ENCODE results near the gene SRSF10.

Gene SRSF10

GRCh38 chr1:23953020-23953419 lies 27.1 kb downstream of the SRSF10 start:
- DNase-seq (ENCODE audit: low read depth), result no peak
- TF ChIP-seq CTCF (IDR thresholded peaks at IDR 0.05; ENCODE audit: low read length, missing control alignments), result no peak
- no peak overlapping the region for H3K4me3 ChIP-seq (replicated peaks; ENCODE audit: low read depth, low read length)

- no peak for TF ChIP-seq CTCF (IDR thresholded peaks at IDR 0.05; ENCODE audit: low read length, missing control alignments)
- H3K4me3 ChIP-seq (replicated peaks; ENCODE audit: low read depth, low read length), result no peak overlapping the region
- DNase-seq (ENCODE audit: low read depth), result no peak
Observed at GRCh38 chr1:23947366-23947765, 32.8 kb downstream of the SRSF10 start.

- H3K4me3 ChIP-seq (replicated peaks; ENCODE audit: low read depth, low read length), result no peak overlapping the region
- TF ChIP-seq CTCF (IDR thresholded peaks at IDR 0.05; ENCODE audit: low read length, missing control alignments), result no peak
- peak; percentile 27 for DNase-seq (ENCODE audit: low read depth)
Observed at GRCh38 chr1:23936481-23937176, 43.5 kb downstream of the SRSF10 start.

GRCh38 chr1:23931491-23931880 lies 48.6 kb downstream of the SRSF10 start:
- DNase-seq (ENCODE audit: low read depth), result no peak
- H3K4me3 ChIP-seq (replicated peaks; ENCODE audit: low read depth, low read length), result no peak overlapping the region
- no peak for TF ChIP-seq CTCF (IDR thresholded peaks at IDR 0.05; ENCODE audit: low read length, missing control alignments)

- DNase-seq (ENCODE audit: low read depth), result peak; percentile 64
- H3K4me3 ChIP-seq (replicated peaks; ENCODE audit: low read depth, low read length), result no peak overlapping the region
- TF ChIP-seq CTCF (IDR thresholded peaks at IDR 0.05; ENCODE audit: low read length, missing control alignments), result no peak
Observed at GRCh38 chr1:23930861-23931490, 49.2 kb downstream of the SRSF10 start.

GRCh38 chr1:23930270-23930669 lies 49.9 kb downstream of the SRSF10 start:
- TF ChIP-seq CTCF (IDR thresholded peaks at IDR 0.05; ENCODE audit: low read length, missing control alignments), result no peak
- H3K4me3 ChIP-seq (replicated peaks; ENCODE audit: low read depth, low read length), result no peak overlapping the region
- no peak for DNase-seq (ENCODE audit: low read depth)

- no peak for TF ChIP-seq CTCF (IDR thresholded peaks at IDR 0.05; ENCODE audit: low read length, missing control alignments)
- H3K4me3 ChIP-seq (replicated peaks; ENCODE audit: low read depth, low read length), result no peak overlapping the region
- no peak for DNase-seq (ENCODE audit: low read depth)
Observed at GRCh38 chr1:23928789-23929188, 51.3 kb downstream of the SRSF10 start.
